Adrenal gland (tissue), 5 donors: ENCODE results near the gene SLC6A8.

Source experiments
- CTCF ChIP-seq, 6 experiments: fragments of 450-650 bp in 4 of 6; fragments of 200-600 bp in 2 of 6; sonication (generic) in 1 of 6; IDR thresholded peaks; 1 replicate in 5 of 6; 2 replicates in 1 of 6; pipeline versions ENCODE4 v1.5.1 to v1.8.0; 2016 to 2021; ENCODE audit warnings: antibody characterized with exemption in 6 of 6, mild to moderate bottlenecking in 2 of 6, moderate library complexity in 1 of 6
- POLR2A ChIP-seq, 2 donors: fragments of 450-650 bp; IDR thresholded peaks; one replicate each; pipeline ENCODE4 v1.6.1; 2017; ENCODE audit warnings: antibody characterized with exemption in 2 of 2, mild to moderate bottlenecking in 2 of 2, moderate library complexity in 1 of 2
- donor health status: DM: no; HTN: no; CAD: no.

GRCh38 chrX:153645921-153646488, 41.7 kb upstream of the SLC6A8 start:
- TF ChIP-seq CTCF (IDR thresholded peaks at IDR 0.05) (no peak), POLR2A (IDR thresholded peaks at IDR 0.05) (no peak)
